Fibroblast of mammary gland (primary cell): ENCODE data around the gene AGMO.
"Not testable (repeated sequence)": the region's sequence is repeated elsewhere in the genome, so short reads cannot be mapped to it uniquely, and the experiment has no call there.

Source experiments
- DNase-seq: peaks from one replicate; pipeline ENCODE4 v3.0.0-alpha.2; 2010; ENCODE audit warnings: low read depth
- H3K4me3 ChIP-seq: 2 replicates; pipeline ENCODE4 v1.5.1; 2011; ENCODE audit warnings: low read depth, mild to moderate bottlenecking, low read length, moderate library complexity; ENCODE audit not compliant: control insufficient read depth
- CTCF ChIP-seq: conservative IDR thresholded peaks from 2 replicates; pipeline ENCODE4 v1.5.1; 2011; ENCODE audit warnings: low read depth, low read length, inconsistent platforms; ENCODE audit not compliant: control insufficient read depth, insufficient read depth

AGMO gene

GRCh38 chr7:15543256-15543655, 18.6 kb downstream of the AGMO start:
- DNase-seq = no peak
- no peak overlapping the region for H3K4me3 ChIP-seq
- TF ChIP-seq CTCF = no peak

DNA sequence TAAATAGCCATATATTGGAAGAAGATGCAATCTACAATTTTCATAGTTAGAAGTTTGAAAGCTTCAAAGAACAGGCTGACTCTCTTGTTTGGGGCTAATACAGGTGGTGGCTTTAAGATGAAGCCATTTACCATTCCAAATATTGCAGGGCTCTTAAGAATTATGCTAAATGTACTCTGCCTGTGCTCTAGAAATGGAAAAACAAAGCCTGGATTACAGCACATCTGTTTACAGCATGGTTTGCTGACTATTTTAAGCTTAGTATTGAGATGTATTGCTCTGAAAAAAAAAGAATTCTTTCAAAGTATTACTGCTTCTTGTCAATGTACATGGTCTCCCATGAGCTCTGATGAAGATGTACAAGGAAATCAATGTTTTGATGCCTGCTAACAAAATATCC, 34.2 kb downstream of the AGMO start:
- TF ChIP-seq CTCF = no peak
- no peak overlapping the region for H3K4me3 ChIP-seq

DNA sequence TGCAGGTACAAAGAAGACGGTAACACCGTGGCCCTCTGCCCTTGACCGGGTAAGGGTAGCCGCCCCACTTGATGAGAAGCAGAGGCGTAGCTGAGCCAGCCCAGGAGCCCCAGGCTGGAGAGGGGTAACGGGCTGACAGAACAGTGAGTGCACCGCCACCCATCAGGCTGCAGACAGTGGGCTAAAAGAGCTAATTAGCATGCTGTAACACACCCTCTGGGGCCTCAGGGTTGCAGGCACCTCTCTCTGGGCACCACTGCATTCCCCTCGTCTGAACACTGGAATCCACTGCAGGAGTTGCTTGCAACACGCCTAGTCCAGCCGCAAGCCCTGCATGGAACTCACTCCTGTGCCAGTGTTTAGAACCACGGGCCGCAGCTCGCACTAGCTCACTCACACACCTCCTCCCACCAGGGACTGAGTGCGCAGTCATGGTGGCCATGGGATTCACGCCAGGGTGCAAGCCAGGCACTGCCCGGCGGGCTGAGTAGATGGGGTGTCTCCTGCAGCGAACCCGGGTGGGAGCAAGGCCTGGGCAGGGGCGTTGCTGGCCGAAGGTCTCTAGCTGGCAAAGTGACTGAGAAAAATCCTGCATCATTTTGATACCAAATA, 36.1 kb downstream of the AGMO start:
- no peak for TF ChIP-seq CTCF
- no peak for DNase-seq

More for the DNA sequence above, 34.2 kb downstream of the AGMO start:
- no peak for DNase-seq

DNA sequence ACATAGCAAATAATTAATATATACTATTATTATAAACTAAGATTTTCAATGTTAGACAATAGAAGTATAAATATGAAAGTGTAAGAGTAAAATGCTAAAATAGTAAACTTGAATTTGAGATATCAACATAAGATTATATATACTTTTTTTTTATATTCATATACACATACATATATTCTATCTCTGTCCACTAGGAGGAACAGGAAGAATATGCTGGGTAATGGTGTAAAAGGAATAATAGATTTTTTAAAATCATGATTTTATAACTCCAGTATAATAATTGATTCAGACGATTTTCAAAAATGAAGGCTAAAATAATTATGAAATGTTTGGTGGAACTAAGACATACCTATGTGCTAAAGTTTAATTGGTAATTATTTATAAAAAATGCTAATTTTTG, 37.7 kb downstream of the AGMO start:
- TF ChIP-seq CTCF = peak; percentile 9
- no peak for DNase-seq
- H3K4me3 ChIP-seq = no peak overlapping the region

More for the DNA sequence above, 36.1 kb downstream of the AGMO start:
- H3K4me3 ChIP-seq = no peak overlapping the region

DNA sequence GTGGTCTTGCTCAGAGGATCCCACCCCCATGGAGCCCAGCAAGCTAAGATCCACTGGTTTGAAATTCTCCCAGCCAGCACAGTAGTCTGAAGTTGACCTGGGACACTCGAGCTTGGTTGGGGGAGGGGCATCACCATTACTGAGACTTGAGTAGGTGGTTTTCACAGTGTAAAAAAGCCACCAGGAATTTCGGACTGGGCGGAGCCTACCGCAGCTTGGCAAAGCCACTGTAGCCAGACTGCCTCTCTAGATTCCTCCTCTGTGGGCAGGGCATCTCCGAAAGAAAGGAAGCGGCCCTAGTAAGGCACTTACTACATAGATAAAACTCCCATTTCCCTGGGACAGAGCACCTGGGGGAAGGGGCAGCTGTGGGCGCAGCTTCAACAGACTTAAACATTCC, 44.0 kb downstream of the AGMO start:
- not testable (repeated sequence) for H3K4me3 ChIP-seq, DNase-seq

DNA sequence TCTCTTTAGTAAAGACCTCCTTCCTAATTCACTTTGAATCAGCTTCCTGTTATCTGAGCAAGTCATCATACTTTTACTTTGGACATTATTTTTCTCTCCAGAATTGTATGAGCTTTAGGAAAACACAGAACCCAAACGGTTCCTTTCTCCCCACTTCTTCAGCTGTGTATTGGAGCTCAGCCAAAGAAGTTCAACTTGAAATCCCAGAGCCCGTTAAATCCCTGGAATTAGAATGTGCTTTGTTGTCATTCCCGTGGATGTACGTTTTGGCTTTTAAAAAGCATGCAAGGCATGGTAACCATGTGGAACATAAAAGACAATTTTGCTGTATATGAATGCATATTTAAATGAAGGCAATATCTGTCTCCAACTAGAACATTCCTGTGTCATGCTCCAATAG, 46.6 kb downstream of the AGMO start:
- no peak for TF ChIP-seq CTCF
- peak; percentile 16 for DNase-seq
- H3K4me3 ChIP-seq = no peak overlapping the region

DNA sequence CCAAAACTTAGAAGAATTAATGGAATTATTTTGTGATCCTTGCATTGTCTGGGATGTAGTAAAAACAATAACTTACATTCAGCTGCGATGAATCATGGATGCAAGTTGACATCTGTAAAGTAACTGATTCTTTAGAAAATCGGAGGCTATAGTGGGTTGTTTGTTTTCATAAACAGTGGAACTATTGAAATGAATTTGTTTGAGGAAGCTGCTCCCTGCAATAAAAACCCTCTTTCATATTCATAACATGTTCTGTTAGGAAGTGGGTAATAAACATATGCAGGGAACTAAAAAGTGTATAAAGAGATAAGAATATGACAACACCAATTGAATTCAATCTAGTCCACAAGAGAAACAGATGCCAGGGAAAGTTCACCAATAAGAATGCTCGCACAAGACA, 53.6 kb downstream of the AGMO start:
- DNase-seq = peak; percentile 11
- H3K4me3 ChIP-seq = no peak overlapping the region
- no peak for TF ChIP-seq CTCF
